ENCODE data around the gene AGK. TPM values are rescaled to one million over a fixed set of nuclear protein-coding genes. Genes with fewer than 3 reads are reported as not detected.

AGK gene
- total RNA-seq, 2 experiments from 2014 or later = 110 TPM

DNA sequence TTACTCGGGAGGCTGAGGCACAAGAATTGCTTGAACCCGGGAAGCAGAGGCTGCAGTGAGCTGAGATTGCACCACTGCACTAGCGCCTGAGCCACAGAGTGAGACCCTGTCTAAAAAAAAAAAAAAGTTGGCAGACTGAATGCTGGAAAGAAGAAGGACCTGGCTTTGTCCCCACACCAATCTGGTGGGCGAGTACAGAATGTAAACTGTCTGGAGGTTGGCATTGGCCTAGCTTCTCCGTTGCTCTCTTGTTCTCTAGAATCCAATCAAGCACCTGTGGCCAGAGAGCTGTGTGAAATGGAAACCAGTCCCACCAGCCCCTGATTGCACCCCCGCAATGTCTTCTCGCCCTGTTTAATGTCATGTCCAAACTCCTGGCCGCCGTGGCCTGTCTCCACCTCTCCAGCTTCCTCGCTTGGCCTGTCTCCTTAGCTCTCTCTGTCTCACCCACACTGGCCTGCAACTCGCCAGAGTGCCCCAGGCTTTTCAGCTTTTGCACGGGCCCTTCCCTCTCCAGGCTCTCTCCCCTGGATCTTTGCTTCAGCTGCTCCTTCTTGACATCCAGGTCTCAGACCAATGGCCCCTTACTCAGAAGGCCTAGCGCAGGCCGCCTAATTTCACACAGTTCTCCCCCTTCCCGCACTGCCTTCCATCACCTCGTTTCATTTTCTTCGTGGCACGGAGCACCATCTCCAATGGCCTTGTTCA is 670 bp upstream of the AGK start:
- CTCF ChIA-PET = interaction anchor here (0.7 to 2.0 kb wide), 2 partner anchors 28 to 34 kb away, joined by 3 to 5 read pairs; no protein-coding TSS in a partner anchor
- POLR2A ChIA-PET = interaction anchor here (0.7 kb wide), 1 partner anchor 113 kb away, joined by 4 read pairs; no protein-coding TSS in a partner anchor

DNA sequence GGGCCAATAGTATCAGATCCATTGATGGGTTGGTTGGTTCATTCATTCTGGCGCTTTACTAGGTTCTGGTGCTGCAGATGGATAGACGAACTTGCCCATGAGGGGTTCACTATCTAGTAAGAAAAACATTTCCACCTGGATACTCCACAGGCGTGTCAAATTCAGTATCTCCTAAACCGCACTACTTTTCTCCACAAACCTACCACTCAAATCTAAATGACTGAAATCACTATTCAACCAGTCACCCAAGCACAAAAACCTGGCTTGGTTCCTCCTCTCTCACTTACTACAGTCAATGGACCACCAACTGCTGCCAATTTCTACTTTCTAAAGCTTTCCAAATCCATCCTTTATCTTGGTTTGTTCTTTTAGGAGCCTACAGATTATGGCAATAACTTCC is 572 bp downstream of the AGK start:
- CTCF ChIA-PET = interaction anchor here (2.0 kb wide), 1 partner anchor 33 kb away, joined by 5 read pairs; no protein-coding TSS in a partner anchor
- POLR2A ChIA-PET = interaction anchor here (0.7 kb wide), 1 partner anchor 13 kb away, joined by 4 read pairs; no protein-coding TSS in a partner anchor

DNA sequence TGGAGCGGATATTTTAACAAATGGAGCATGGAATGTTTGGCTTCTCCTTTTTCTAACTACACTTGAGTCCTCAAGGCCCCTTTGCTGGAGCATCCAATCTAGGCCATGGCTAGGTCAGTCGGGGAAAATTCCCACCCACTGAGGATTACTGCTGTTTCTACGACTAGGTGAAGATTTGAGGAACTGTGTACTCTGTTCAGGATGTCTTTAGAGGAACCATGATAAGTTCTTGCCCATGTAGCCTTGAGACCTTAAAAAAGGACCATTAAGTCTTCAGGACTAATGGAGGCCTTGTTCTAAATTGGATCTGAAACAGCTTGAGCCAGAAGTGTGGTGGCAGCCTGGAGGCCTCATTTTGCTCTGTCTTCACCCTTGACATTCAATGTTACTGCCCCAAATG is 6.2 kb downstream of the AGK start:
- POLR2A ChIA-PET = interaction anchor here (0.9 kb wide), 1 partner anchor 38 kb away, joined by 3 read pairs; no protein-coding TSS in a partner anchor
- CTCF ChIA-PET = interaction anchor here (0.9 to 1.5 kb wide), 2 partner anchors 10 to 182 kb away, joined by 3 read pairs; no protein-coding TSS in a partner anchor

DNA sequence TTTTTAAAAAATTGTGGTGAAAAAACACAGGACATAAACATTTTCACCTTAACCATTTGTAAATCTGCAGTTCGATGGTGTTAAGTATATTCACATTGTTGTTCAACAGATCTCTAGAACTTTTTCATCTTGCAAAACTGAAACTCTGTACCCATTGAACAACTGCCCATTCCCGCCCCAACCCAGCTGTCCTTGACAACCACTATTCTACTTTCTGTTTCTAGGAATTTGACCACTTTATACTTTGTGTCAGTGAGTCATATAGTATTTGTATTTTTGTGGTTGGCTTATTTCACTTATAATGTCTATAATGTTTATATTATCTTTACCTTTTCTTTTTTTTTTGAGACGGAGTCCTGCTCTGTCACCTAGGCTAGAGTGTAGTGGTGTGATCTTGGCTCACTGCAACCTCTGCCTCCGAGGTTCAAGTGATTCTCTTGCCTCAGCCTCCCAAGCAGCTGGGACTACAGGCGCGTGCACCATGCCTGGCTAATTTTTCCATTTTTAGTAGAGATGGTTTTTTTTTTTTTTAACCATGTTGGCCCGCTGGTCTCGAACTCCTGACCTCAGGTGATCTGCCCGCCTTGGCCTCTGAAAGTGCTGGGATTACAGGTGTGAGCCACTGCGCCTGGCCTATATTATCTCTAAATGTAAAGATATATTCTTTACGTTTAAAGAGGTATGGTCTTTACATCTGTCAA is 6.8 kb downstream of the AGK start:
- ChIA-PET POLR2A (interaction anchor here (0.9 to 1.4 kb wide), 2 partner anchors 28 to 38 kb away, joined by 3 to 4 read pairs; no protein-coding TSS in a partner anchor), CTCF (interaction anchor here (0.6 to 1.5 kb wide), 3 partner anchors 10 to 182 kb away, joined by 3 read pairs; no protein-coding TSS in a partner anchor)

DNA sequence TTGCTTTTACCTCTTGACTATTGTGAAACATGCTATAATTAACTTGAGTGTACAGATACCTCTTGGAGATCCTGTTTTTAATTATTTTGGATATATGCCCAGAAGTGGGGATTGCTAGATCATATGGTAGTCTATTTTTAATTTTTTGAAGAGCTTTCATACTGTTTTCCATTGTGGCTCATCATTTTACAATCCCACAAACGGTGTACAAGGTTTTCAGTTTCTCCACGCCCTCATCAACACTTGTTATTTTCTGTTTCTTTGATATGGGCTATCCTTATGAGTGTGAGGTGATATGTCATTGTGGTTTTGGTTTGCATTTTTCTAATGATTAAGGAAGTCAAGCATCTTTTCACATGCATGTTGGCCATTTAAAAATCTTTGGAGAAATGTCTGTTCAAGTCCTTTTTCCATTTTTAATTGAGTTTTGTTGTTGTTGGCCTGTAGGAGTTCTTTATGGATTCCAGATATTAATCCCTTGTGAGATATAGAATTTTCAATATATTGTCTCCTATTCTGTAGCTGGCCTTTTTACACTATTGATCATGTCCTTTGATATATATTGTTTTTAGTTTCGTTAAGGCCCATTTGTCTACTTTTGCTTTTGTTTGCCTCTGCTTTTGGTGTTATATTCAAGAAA is 7.5 kb downstream of the AGK start:
- ChIA-PET POLR2A (interaction anchor here (1.4 kb wide), 1 partner anchor 27 kb away, joined by 4 read pairs; no protein-coding TSS in a partner anchor), CTCF (interaction anchor here (0.6 kb wide), 1 partner anchor 27 kb away, joined by 3 read pairs; no protein-coding TSS in a partner anchor)

DNA sequence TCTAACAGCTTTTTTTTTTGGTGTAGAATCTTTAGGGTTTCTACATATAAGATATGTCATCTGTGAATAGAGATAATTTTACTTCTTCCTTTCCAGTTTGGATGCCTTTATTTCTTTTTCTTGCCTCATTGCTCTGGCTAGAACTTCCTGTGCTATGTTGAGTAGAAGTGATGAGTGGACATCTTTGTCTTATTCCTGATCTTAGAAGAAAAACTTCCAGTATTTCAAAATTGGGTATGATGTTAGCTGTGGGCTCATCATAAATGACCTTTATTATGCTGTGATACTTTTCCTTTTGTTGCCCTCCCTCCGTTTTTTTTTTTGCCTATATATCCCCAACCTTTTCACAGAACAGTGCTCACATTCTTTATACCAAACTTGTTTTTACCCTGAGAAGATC is 8.8 kb downstream of the AGK start:
- CTCF ChIA-PET = no interaction called here
- POLR2A ChIA-PET = no interaction called here

DNA sequence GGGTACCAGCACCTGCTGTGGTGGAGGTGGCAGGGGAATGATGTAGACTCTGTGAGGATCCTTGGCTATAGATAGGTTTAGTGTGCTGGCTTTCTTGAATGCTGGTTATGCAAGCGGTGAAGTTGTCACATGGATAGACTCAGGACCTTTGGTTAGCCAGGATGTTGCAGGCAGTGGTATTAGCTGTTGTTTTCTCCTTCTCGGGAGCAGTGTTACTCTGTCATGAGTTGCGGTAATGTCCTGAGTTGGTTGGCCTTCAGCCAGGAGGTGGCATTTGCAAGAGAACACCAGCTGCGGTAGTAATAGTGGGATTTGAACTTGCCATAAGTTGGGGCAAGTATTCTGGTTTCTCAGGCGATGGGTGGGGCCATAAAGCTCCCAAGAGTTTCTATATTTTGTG is 10.8 kb downstream of the AGK start:
- POLR2A ChIA-PET = no interaction called here

DNA sequence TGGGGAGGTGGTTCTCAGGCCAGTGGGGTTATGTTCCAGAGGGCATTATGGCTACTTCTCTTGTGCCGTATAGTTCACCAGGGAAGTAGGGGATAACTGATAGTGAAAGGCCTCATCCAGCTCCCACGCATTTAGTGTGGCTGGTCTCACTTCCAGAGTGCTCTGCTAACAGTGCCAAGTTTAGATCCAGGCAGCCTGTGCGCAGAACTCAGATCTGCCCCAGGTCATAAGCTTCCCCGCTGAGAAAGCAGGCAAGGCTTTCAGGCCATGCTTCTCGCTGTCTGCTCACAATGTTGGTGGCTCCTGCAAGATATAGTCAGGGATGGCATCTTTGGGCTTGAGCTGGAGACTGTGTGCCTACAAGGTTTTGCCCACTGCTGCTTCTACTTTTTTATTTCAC is 11.3 kb downstream of the AGK start:
- ChIA-PET CTCF (interaction anchor here (1.7 kb wide), 1 partner anchor 24 kb away, joined by 5 read pairs; no protein-coding TSS in a partner anchor), POLR2A (no interaction called here)

More for the DNA sequence above, 10.8 kb downstream of the AGK start:
- CTCF ChIA-PET = no interaction called here

DNA sequence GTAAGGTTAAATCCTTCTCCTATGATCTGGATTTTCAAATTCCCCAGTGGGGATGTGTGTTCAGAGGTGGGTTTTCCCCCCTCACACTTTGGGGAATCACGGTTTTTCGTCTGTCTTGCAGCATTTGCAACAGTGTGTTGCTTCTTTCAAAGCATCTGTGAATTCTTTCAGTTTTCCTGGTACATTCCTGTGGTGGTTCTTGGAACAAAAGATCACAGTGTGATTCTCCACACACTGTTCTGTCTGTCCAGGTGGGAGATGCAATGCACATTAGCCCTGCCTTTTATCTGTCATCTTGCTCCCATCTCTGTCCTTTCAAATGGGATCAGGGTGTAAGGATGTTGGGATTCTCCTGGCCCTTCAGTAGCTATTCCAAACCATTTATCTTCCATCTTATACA is 11.8 kb downstream of the AGK start:
- POLR2A ChIA-PET = no interaction called here
- CTCF ChIA-PET = interaction anchor here (1.7 kb wide), 1 partner anchor 24 kb away, joined by 5 read pairs; no protein-coding TSS in a partner anchor

DNA sequence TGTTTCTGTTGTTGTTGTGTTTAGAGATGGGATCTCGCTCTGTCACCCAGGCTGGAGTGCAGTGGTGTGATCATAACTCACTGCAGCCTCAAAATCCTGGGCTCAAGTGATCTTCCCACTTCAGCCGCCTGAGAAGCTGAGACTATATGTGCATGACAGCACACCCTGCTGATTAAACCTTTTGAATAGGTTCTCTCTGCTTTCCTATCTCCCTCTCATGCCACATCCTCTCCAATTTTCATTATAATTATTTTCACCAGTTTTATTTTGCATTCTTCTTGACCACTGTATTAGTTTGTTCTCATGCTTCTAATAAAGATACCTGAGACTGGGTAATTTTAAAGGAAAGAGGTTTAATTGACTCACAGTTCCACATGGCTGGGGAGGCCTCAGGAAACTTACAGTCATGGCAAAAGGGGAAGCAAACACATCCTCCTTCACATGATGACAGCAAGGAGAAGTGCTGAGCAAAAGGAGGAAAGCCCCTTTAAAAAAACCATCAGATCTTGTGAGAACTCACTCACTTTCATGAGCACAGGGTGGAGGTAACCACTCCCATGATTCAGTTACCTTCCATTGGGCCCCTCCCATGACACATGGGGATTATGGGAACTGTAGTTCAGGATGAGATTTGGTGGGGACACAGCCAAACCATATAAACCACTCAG is 12.9 kb downstream of the AGK start:
- CTCF ChIA-PET = interaction anchor here (1.7 kb wide), 1 partner anchor 22 kb away, joined by 5 read pairs; no protein-coding TSS in a partner anchor
- POLR2A ChIA-PET = interaction anchor here (1.4 kb wide), 1 partner anchor 13 kb away, joined by 4 read pairs; the partner anchor contains the start of gene AGK

DNA sequence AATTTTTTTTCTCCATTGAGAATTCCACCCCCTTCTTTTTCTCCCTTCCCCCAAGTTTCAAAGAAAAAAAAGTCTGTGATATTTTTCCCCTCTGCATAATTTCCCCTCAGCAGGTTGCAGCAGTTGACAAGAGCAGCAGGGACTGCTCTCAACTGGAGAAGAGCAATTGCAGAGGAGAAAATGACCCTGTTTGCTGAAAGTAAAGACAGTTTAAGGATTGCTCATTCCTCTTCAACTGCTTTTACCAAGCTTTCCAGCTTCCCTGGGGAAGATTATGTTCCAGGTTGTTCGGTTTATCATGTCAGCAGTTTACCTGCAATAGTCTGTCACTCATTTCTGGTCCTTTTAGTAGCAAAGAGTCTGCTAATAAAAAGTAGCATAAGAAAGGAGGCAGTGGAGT is 16.2 kb downstream of the AGK start:
- CTCF ChIA-PET = no interaction called here
- POLR2A ChIA-PET = no interaction called here

DNA sequence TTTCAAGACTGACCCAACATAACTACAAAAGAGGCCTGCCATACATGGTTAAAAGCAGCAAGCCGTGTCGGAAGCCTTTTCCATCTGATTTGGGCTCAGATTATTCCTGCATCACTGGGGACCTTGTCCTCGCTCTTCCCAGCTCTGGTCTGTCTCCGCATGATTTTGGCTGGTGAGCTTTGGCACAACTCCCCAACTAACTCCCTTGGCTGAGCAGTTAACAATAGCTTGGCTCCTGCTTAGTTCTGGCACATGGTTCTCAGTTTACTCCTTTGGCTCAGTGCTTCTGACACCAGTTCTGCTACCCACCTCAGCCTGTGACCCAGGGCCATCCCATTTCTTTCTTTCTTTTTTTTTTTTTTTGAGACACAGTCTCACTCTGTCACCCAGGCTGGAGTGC is 17.0 kb downstream of the AGK start:
- ChIA-PET CTCF (no interaction called here), POLR2A (no interaction called here)

DNA sequence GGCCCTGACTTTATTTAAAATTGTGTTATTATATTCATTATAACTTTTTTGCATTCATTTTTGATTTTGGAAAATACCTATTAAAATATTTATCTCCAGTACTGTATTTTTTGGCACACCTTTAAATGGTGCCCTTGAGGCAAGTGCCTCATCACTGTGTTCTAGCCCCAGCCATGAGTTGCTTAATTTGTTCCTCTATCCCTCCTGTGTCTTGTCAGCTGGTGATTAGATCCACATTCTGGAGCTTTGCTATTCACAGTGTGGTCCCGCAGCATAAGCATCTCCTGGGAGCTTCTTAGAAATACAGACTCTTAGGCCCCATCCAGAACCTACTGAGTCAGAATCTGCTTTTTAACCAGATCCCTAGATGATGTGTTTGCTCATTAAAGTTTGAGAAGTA is 19.8 kb downstream of the AGK start:
- ChIA-PET POLR2A (no interaction called here), CTCF (no interaction called here)

DNA sequence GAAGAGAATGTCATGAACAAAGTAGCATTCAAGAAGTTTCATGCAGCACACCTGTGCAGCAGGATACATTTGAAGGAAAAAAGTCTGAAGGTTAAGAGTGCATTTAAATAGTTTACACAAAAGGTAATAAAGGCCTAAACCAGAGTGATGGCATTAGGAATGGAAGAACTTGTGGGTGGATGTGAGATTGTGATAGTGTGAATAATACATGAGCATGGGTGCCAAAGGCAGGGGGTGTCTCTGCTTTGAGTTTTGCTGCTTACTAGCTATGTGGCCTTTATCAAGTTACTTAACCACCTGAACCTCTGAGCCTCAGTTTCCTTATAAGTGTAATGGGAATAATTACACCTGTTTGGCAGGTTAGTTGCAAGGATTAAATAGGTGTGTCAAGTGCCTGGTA is 21.0 kb downstream of the AGK start:
- ChIA-PET POLR2A (no interaction called here), CTCF (interaction anchor here (0.6 kb wide), 1 partner anchor 41 kb away, joined by 3 read pairs; no protein-coding TSS in a partner anchor)

DNA sequence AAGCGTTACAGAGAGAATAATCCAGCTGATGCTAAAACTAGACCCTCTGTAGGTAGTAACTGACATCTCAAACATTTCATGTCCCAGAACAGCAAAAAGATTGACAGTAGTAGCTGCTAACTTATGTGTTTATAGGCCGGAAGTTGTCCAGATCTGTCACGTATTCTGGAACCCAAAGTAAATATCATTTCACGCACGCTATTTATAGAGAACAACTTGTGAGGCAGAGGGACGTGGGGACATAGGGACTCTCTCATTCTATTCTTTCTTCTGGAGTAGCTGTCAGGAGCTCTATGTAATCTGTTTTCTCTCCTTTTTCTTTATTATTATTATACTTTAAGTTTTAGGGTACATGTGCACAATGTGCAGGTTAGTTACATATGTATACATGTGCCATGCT is 22.3 kb downstream of the AGK start:
- POLR2A ChIA-PET = no interaction called here
- CTCF ChIA-PET = no interaction called here

DNA sequence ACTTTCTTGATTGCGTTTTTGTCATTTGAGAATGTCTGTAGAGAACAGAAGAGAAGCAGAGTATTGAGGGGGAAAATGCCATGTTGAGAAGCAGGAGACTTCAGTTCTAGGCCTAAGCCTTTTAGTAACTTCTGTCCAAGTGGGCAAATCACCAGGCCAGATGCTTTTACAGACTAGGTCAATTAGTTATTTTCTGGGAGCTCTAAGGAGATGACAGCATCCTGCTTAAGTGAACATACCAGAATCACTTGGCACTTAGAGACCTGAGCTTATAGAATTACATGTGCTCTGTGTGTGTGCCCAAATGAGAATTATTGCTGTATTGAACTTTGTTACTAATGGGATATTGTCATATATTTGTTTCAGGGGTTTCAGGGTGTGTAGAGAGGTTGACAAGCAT is 24.0 kb downstream of the AGK start:
- ChIA-PET CTCF (no interaction called here), POLR2A (no interaction called here)

DNA sequence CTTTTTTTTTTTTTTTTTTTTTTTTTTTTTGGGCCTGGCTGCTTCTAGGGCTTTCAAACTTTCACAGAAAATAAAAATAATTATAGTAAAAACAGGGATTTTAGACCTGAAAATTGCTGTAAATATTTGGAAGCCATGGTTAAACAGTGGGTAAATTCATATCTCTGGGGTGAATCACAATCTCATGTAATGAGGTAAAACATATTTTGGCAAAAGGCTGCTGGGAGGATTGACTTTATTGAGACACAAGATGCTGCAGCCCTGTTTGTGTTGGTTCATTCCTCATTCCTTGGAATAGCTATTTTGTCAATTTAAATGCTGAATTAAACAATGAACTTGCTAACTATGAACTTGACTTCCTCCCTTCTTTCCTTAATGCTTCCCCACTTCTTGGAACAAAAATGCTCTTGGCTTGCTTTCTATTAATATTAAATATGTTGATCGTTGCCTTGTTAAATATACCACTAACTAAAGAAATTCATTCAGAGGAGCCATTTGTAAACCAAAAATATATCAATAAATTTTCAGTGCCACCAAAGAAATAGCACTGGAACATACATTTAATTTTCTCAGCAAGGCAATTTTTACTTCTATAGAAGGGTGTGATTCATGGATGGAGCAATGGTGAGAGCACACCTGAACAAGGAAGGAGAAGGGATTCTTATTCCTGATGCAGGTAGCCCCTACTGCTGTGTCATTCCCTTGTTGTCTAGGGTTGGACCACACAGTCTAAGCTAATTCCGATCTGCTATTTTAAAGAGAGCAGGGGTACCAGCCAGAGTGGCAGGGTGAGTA is 24.6 kb downstream of the AGK start:
- POLR2A ChIA-PET = no interaction called here
- CTCF ChIA-PET = no interaction called here

DNA sequence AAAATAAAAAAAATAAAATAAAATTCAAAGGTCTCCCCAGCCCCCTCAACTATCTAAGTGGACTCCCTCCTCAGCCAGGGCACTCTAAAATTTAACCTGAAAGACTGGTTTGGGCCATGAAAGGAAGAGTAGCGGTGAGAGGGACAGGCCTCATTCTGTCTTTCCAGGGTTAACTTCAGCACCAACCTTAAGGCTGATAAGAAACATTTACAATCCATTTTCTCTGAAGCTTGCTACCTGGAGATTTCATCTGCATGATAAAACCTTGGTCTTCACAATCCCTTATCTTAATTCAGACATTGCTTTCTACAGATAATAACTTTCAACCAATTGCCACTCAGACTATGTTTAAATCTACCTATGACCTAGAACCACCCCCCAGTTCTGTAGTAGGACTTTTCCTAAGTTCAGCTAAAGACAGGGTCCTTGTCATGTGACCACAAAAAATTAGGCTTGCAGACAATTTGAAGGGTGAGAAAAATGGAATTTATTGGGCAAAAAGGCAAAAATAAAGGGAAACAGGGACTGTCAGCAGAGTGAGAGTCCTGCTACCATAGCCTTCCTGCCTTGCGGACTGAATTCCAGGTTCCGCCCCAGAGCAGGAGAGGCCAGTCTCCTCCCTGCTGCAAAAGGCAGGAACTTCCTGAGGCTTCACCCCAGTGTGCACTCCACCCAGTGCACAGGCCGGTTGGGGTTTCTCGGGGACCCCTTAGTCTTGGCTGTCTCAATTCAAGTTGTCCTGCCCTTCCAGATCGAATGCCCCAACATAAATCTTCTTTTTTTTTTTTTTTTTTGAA is 26.0 kb downstream of the AGK start:
- ChIA-PET POLR2A (no interaction called here), CTCF (interaction anchor here (0.7 kb wide), 1 partner anchor 1853 kb away, joined by 3 read pairs; no protein-coding TSS in a partner anchor)
